Mesodermal cell (in vitro differentiated cells): ENCODE measurements around the gene SLAMF7.

Experiments
- H3K27ac ChIP-seq: 2 replicates; pipeline ENCODE4 v1.7.0; 2013; ENCODE audit warnings: mild to moderate bottlenecking, low read depth, low read length, moderate library complexity; ENCODE audit not compliant: severe bottlenecking
- H3K36me3 ChIP-seq: 2 replicates; pipeline ENCODE4 v1.7.1; 2013; ENCODE audit warnings: mild to moderate bottlenecking, low read length, moderate library complexity; ENCODE audit not compliant: control insufficient read depth, insufficient read depth
- H3K4me1 ChIP-seq: one replicate; pipeline ENCODE4 v1.7.1; 2013; ENCODE audit warnings: mild to moderate bottlenecking, low read length; ENCODE audit not compliant: insufficient read depth, control insufficient read depth, poor library complexity, severe bottlenecking
- H3K4me3 ChIP-seq: 2 replicates; pipeline ENCODE4 v1.7.0; 2013; ENCODE audit warnings: low read length, control low read depth, mild to moderate bottlenecking; ENCODE audit not compliant: insufficient read depth, poor library complexity, severe bottlenecking; ENCODE audit errors: extremely low read depth
- H3K9me3 ChIP-seq: 2 replicates; pipeline ENCODE4 v1.7.1; 2013; ENCODE audit warnings: mild to moderate bottlenecking, low read length, moderate library complexity; ENCODE audit not compliant: control insufficient read depth
- WGBS, 2 experiments: methylation state at CpG; one replicate each; pipeline ENCODE4 v1.1.5; 2013; ENCODE audit warnings: missing lambda C conversion rate in 2 of 2; ENCODE audit not compliant: insufficient coverage in 2 of 2; 5-methylcytosine and 5-hydroxymethylcytosine counted together

Gene SLAMF7

DNA sequence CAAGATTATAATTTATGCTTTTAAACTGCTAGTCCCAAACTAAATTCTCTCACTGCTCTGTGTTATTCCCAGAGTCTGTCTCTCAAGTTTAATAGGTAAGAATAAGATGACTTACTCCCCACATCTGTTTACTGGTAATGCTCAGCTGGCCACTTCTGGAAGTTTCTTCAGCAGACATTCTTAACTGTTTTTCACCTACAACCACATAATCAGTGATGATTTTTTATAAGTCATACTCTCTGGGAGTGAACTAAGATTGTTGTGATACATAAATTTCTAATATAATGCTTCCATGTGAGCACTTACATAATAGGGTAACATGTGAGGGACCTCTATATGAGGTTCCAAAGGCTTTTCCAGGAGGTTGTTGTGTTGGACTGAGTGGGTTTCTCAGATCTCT lies 8.7 kb downstream of the SLAMF7 start:
- no peak overlapping the region for H3K27ac ChIP-seq
- H3K4me1 ChIP-seq = no peaks in the 10 kb centered on the region
- H3K4me3 ChIP-seq = no peak overlapping the region
- no peaks in the 10 kb centered on the region for H3K9me3 ChIP-seq
- H3K36me3 ChIP-seq = no peaks in the 10 kb centered on the region

- H3K36me3 ChIP-seq = no peaks in the 10 kb centered on the region
- no peaks in the 10 kb centered on the region for H3K9me3 ChIP-seq
- no peaks in the 10 kb centered on the region for H3K4me1 ChIP-seq
- H3K4me3 ChIP-seq = no peak overlapping the region
- no peak overlapping the region for H3K27ac ChIP-seq
- WGBS, 2 experiments = 94 to 96% methylated on average over 3 to 5 of the region's 10 CpGs
Observed at GRCh38 chr1:160748181-160748877, 9.3 kb downstream of the SLAMF7 start.

DNA sequence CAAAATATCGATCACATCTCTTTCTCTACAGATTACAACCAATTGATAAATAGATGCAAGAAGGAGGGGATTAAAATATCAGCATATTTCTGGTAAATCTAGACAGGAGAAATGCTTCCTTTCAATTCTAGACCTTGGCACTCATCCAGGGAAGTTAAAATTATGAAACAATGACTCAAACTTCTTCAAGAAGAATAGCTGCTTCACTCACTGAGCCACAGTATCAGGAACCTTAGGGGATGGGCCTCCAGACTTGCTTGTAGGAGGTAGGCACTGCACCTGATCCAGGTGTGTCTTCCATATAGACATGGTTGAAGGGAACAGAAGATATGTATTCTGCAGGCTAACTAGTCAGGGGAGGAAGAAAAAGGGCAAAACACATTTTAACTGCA lies 9.8 kb downstream of the SLAMF7 start:
- H3K4me3 ChIP-seq = no peak overlapping the region
- WGBS, 2 experiments = no CpG with 5 or more reads among the region's 1 CpG
- H3K36me3 ChIP-seq = no peaks in the 10 kb centered on the region
- H3K9me3 ChIP-seq = no peaks in the 10 kb centered on the region
- no peak overlapping the region for H3K27ac ChIP-seq
- H3K4me1 ChIP-seq = no peaks in the 10 kb centered on the region

GRCh38 chr1:160750608-160751007 lies 11.6 kb downstream of the SLAMF7 start:
- Histone ChIP-seq H3K9me3 (no peaks in the 10 kb centered on the region), H3K27ac (no peak overlapping the region), H3K4me3 (no peak overlapping the region), H3K4me1 (no peaks in the 10 kb centered on the region), H3K36me3 (no peaks in the 10 kb centered on the region)
- 80 to 100% methylated on average over 1 to 2 of the region's 2 CpGs for WGBS, 2 experiments

DNA sequence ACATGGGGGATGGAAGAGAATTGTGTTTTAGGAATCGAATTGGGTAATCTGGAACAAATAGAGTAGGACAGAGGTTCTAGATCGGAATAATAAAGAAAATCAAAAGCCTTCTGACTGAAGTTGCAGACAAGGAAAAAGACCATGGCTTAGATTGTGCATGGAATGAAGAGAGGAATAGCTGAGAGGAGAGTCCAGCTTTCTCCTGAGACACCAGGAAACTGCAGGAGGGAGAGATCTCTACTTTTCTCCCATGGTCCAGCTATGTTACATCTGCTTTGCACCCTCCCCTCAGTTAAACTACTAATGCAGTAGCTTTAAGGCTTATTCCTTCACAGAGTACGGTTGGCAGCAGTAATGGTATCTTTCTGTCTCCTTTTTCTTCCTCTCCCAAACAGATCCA lies 13.4 kb downstream of the SLAMF7 start:
- 84 to 95% methylated on average over 2 of the region's 3 CpGs for WGBS, 2 experiments
- Histone ChIP-seq H3K36me3 (no peaks in the 10 kb centered on the region), H3K9me3 (no peaks in the 10 kb centered on the region), H3K4me1 (no peaks in the 10 kb centered on the region), H3K27ac (no peak overlapping the region), H3K4me3 (no peak overlapping the region)

- no peaks in the 10 kb centered on the region for H3K9me3 ChIP-seq
- H3K36me3 ChIP-seq = no peaks in the 10 kb centered on the region
- H3K27ac ChIP-seq = no peak overlapping the region
- no peaks in the 10 kb centered on the region for H3K4me1 ChIP-seq
- H3K4me3 ChIP-seq = no peak overlapping the region
- WGBS, 2 experiments = 79 to 85% methylated on average over 4 of the region's 5 CpGs
Observed at GRCh38 chr1:160752924-160753323, 13.9 kb downstream of the SLAMF7 start.

- Histone ChIP-seq H3K9me3 (no peaks in the 10 kb centered on the region), H3K36me3 (no peaks in the 10 kb centered on the region), H3K4me1 (no peaks in the 10 kb centered on the region), H3K4me3 (no peak overlapping the region), H3K27ac (no peak overlapping the region)
Observed at GRCh38 chr1:160753594-160753993, 14.5 kb downstream of the SLAMF7 start.

DNA sequence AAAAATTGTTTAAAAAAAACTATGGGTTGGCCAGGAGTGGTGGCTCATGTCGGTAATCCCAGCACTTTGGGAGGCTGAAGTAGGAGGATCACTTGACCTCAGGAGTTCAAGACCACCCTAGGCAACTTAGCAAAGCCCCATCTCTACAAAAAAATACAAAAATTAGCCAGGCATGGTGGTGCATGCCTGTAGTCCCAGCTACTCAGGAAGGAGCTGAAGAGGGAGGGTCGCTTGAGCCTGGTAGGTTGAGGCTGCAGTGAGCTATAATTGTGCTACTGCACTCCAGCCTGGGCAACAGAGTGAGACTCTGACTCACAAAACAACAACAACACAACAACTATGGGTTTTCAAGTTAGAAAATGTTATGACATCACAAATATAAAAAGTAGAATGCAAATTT lies 16.4 kb downstream of the SLAMF7 start:
- Histone ChIP-seq H3K4me1 (no peaks in the 10 kb centered on the region), H3K9me3 (no peaks in the 10 kb centered on the region), H3K4me3 (no peak overlapping the region), H3K27ac (no peak overlapping the region), H3K36me3 (no peaks in the 10 kb centered on the region)
- WGBS, 2 experiments = 100% methylated on average over 1 of the region's 2 CpGs; no CpG with 5 or more reads in 1 of the 2 experiments

DNA sequence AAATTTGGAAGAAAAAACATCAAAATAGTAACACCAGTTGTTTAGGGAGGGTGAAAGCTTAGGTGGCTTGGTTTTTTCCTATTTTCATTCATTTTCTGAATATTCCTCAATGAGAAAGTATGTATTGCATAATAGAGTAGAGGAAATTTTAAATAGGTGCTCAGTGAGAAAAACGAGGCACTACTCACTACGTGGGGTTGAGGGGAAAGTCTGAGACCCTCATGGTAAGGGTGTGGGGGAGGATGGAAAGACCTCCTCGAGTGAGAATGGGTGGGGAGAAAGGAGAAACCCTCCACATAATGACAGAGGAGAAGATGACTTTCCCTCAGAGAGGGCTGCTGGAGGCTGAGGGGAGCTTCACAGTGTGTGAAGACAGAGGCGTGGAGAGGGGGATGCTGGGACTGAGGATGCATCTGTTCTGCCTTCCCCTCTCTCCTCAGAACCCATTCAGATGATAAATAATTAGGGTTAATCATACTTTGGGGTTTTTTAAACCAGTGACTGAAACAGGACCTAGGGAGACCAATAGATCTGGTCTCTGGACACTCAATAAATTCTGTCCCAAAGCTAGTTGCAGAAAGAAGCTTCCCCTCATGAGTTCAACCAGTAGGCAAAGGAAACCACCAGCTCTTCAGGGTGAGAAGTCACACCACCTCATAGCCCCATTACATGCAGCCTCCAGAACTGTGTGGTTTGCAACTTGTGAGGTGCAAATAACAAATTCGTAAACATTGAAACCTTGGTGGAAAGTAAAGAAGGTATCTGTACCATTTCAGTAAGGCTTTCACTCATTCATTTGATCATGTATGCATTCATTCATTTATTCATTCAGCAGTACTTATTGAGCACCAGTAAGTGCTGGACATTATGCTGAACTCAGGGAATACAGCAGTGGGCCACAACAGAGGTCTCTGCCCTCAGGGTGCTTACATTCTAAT lies 17.1 kb downstream of the SLAMF7 start:
- H3K4me1 ChIP-seq = no peaks in the 10 kb centered on the region
- WGBS, 2 experiments = no CpG with 5 or more reads among the region's 5 CpGs
- H3K9me3 ChIP-seq = no peaks in the 10 kb centered on the region
- H3K27ac ChIP-seq = no peak overlapping the region
- no peaks in the 10 kb centered on the region for H3K36me3 ChIP-seq
- no peak overlapping the region for H3K4me3 ChIP-seq

DNA sequence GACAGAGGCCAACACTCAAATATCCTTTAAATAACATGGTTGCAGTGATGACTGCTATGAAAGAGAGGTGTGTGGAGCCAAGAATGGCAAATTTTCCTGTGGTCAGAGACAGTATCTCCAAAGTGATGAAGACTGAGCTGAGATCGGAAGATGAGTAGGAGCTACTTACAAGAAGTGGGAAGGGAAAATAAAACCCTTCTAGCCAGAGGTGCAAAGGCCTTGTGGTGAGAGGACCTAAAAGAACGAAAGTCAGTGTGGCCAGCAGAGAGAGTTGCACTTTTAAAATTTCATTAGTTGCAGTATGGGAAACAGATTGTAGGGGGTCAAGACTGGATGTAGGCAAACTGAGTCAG lies 17.8 kb downstream of the SLAMF7 start:
- 86 to 95% methylated on average over 2 of the region's 2 CpGs for WGBS, 2 experiments
- Histone ChIP-seq H3K36me3 (no peaks in the 10 kb centered on the region), H3K27ac (no peak overlapping the region), H3K9me3 (no peaks in the 10 kb centered on the region), H3K4me1 (no peaks in the 10 kb centered on the region), H3K4me3 (no peak overlapping the region)

DNA sequence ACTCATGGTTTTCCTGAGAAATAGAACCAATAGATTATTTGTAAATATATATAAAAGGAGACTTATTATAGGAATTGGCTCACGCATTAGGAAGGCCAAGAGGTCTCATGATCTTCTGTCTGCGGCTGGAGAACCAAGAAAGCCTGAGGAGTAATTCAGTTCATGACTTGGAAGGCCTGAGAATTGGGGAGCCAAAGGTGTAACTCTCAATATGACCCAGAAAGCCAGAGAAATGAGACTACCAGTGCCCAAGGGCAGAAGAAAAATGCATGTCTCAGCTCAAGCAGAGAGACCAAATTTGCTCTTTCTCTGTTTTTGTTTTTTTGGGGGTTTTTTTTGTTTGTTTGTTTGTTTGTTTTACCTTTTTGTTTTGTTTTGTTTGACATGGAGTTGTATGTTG lies 19.5 kb downstream of the SLAMF7 start:
- 94 to 100% methylated on average over 2 of the region's 2 CpGs for WGBS, 2 experiments
- no peak overlapping the region for H3K4me3 ChIP-seq
- no peak overlapping the region for H3K27ac ChIP-seq
- no peaks in the 10 kb centered on the region for H3K9me3 ChIP-seq
- no peaks in the 10 kb centered on the region for H3K4me1 ChIP-seq
- H3K36me3 ChIP-seq = no peaks in the 10 kb centered on the region
